DMS79 (cell line): Measurements from ENCODE around the gene LSR.
"Not testable (repeated sequence)": the region's sequence is repeated elsewhere in the genome, so short reads cannot be mapped to it uniquely, and the experiment has no call there.

ENCODE experiments used
- DNase-seq: peaks from one replicate; lab custom pipeline; 2025; lab: John Stamatoyannopoulos, UW

Gene LSR

DNA sequence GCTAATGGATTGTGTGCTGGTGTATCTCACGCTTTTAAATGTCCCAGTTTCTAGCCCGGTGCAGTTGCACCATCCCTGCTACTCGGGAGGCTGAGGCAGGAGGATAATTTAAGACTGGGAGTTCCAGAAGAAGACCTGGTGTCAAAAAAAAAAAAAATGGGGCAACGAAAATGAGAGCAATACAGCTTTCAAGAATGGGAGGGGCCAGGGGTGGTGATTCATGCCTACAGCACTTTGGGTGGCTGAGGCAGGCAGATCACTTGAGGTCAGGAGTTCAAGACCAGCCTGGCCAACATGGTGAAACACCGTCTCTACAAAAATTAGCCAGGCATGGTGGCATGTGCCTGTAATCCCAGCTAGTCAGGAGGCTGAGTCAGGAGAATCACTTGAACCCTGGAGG, 37.3 kb downstream of the LSR start:
- not testable (repeated sequence) for DNase-seq

DNA sequence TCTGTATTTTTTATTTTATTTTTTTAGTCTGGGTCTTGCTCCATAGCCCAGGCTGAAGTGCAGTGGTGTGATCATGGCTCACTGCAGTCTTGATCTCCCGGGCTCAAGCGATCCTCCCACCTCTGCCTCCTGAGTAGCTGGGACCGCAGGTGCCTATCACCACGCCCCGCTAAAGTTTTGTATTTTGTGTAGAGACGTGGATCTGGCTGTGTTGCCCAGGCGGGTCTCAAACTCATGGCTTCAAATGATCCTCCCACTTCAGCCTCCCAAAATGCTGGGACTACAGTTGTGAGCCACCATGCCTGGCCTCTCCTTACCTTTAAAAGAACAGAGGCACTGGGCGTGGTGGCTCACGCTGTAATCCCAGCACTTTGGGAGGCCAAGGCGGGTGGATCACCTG, 38.9 kb downstream of the LSR start:
- DNase-seq, result no peak

DNA sequence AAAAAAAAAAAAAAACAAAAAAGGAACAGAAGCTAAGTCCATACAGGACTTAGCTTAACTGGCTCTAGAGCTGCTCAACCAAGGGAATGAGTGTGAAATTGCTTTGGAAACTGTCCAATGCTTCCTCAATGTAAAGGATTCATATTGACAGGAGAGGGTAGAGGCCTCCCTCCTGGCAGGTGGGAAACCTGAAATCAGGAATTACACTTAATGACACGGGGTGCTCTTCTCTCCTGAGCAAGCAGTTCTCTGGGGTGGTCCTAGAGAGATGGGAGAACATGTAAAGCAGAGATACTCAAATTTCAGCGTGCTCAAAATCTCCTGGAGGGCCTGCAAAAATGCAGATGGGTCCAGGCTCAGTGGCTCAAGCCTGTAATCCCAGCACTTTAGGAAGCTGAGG, 39.5 kb downstream of the LSR start:
- DNase-seq, result no peak

DNA sequence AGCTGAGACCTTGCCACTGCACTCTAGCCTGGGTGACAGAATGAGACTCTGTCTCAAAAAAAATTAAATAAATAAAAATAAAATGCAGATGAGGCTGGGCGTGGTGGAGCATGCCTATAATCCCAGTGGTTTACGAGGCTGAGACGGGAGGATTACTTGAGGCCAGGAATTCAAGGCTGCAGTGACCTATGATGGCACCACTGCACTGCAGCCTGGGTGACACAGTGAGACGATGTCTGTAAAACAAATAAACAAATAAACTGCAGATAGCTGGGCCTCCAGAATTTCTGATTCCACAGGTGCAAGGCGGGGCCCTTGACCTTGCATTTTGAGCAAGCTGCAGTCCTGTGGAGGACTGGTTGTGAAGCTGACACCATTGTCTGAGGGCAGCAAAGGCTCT, 40.1 kb downstream of the LSR start:
- no peak for DNase-seq

DNA sequence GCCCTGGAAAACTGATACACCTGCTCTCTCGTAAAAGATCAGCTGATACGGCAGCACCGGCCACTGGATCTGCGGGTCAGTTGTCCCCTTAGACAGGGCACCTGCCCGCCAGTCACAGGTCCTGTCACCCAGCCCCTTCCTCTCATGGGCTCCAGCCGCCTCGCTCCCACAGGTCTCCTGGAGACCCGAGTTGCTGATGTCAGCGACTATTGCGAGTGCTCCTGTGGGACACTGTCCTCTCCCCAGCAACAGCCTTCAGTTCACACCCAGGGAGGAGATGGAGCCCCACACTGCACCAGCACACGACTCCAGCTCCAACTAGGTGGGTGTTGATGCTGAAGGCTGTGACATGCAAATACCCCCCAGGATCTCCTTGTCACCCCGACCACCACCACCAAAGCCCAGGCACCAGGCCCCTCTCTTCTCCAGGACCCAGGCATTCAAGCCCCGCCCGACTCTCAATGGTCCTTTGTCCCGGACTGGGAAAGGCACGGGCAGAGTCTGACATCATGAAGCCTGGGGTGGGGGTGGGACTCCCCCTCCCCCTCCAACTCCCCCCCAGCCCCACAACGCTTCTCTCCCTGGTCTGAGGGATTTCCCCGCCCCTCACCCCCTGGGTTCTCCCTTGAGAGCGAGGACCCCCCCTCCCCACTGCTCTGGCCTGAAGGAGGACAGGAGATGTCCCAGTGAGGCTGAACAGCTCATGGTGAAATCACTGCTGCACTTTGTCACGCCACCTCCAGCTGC, 41.8 kb downstream of the LSR start:
- DNase-seq, result no peak

DNA sequence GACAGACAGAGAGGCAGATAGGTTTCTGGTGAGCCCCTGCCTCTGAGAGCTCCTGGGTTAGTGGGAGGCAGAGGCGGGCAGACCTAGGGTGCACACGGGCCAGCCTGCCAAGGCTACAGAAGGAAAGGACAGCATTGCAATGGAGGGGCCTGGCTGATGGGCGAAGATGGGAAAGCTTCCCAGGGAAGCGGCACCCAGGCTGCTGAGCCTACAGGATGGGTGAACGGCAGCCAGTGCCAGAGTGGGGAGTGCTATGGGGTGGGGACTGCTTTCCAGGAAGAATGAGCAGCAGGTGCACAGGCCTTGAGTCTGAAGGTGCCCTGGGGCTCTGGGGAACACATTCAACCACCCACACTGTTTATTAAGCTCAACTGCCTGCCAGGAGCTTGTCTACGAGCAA, 42.5 kb downstream of the LSR start:
- no peak for DNase-seq

DNA sequence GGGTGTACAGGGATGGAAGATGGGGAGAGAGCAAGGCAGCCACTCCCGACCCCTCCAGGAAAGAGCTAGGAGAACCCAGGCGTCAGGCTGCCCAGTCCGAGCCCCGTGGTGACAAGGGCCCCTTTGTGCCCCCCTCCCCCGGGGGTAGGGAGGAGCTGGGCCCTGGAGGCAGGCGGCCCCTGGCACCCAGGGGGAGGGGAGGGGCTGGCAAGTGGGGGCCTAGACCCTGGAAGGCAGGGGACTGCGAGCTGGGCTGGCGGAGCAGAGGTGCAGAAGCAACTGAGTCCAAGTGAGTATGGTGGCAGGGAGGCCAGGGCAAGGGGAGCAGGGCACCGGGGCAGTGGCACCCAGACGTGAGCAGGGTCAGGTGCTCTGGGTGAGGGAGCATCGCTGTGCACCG, 43.1 kb downstream of the LSR start, which contains the start of gene MAG:
Gene MAG (plus strand): TSS at position 246 of the 400 bp plus-strand sequence. CDS start 3,248 bp downstream, outside the sequence.
- DNase-seq, result no peak

DNA sequence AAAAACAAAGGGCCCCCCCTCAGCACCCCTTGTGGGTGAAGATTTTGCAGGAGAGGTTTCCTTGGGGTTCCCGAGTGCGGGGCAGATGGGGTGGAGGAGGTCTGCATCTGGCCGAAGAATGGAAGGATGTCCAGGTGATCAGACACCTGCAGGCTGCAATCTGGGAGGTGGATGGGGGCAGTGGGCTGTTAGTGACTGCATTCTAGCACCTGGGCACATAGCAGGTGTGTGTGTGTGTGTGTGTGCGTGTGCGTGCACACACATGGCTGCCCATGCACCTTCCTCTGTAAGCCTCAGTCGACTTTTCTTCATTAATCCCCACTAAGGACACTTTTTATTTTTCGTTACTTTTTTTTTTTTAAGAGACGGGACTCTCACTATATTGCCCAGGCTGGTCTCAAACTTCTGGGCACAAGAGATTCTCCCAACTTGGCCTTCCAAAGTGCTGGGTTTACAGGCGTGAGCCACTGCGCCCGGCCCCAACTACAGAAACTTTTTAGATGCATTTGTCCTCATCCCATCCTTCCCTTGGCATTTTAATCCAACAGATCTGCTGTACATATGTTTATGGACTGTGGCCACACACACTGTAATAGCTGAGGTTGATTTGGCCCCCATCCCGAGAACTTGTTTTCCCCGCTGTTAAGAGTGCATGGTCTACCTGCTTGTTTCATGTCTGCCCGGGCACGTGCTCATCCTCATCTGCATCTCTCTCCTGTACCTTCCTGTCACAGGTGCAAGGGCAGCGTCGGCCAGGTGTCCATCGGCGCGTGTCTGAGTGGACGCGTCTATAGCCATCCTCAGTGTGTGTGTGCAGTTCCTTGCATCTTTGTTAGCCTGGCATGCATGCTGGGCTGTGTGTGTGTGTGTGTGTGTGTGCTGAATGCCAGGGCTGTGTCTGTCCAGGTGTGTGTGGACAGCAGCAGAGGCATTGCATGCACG, 43.9 kb downstream of the LSR start:
- no peak for DNase-seq

DNA sequence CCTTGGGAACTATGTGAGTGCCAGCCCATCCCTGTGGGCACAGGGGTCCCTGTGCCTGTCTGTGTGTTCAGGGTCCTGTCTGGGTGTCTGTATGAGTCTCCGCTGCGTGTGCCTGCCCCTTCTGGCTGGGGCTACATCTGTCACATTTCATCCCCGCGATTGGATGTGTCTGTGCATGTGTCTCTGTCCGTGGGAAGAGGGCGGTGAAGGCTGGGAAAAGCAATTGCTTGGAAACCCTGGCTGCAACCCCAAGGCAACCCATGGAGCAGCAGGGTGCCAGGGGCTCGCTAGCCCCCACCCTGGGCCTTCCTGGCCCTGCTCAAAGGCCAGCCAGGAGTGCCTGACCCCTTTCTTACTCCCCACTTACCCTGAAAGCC, 44.5 kb downstream of the LSR start:
- DNase-seq, result no peak

DNA sequence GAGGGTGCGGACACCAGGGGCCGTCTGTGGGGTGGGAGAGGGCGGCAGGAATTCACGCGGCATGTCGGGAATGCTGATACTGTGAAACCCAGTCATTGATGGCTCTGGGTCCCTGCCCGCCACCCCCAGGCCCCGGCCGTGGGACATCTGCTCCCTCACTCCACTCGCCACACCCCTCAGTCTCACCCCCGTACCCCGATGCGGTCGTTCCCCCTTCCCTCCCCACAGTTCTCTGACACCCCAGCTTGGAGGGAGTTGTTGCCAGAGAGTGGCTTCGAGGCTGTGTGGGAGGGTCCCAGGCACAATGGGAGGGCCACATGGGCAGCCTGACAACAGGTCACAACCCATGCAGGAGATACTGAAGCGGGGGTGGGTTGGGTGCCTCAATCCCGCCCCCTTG, 45.0 kb downstream of the LSR start:
- no peak for DNase-seq

DNA sequence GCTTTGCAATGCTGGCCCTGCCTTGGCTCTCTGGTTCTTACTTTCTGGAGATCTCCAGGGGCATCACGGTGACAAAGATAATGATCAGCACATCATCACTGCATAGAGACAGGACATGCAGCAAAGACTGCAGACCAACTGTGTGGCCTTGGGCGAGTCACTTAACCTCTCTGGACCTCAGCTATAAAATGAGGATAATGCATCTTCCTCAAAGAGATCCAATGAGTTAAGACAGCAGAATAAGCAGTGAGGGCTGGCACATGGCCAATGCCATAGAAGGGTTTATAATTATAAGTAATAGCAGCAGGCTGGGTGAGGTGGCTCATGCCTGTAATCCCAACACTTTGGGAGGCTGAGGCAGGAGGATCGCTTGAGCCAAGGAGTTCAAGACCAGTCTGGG, 45.5 kb downstream of the LSR start:
- DNase-seq, result no peak

DNA sequence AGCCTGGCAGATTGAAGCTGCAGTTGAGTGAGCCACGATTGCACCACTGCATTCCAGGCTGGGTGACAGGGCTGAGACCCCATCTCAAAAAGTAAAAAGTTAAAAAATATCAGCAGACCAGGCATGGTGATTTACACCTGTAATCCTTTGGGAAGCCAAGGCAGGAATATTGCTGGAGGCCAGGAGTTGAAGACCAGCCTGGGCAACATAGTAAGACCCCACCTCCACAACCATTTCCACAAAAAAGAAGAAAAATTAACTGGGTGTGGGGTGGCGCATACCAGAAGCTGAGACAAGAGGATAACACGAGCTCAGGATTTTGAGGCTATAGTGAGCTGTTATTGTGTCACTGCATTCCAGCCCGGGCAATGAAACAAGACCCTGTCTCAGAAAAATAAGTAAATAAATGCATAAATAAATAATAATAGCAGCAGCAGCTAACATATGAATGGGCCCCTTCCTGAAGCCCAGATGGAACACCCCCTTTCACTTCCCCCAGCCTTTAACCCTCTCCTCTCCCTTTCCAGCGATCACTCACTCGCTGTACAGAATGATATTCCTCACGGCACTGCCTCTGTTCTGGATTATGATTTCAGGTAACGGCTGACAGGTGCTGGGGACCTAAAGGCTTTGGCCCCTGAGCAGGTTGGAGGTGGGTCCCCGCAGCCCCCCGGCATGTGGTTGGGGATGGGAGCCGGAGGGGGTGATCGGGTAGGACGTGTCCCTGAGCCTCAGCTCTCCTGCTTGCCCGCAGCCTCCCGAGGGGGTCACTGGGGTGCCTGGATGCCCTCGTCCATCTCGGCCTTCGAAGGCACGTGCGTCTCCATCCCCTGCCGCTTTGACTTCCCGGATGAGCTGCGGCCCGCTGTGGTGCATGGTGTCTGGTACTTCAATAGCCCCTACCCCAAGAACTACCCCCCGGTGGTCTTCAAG, 46.3 kb downstream of the LSR start:
- DNase-seq, result no peak

DNA sequence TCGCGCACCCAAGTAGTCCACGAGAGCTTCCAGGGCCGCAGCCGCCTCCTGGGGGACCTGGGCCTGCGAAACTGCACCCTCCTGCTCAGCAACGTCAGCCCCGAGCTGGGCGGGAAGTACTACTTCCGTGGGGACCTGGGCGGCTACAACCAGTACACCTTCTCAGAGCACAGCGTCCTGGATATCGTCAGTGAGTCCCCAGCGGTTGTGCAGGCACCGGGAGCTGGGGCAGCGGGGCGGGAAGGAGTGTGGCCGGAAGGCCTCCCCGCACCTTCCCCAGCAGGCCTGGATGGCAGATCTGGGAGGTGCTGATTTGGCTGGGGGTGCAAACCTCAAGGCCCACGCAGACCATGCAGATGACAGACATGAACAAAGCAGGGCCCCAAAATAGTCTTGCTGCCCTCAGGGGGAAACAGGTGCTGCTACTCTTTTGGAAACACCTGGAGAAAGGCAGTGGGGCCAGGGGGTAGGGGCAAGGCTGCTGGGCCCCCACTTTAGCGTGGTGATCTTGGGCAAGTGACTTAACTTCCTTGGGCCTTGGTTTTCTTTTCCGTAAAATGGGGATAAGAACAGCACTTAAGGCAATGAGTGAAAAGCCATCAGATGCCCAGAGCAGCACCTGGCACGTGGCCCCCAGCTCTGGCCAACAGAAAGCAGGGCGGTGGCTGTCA, 47.1 kb downstream of the LSR start:
- DNase-seq, result no peak

DNA sequence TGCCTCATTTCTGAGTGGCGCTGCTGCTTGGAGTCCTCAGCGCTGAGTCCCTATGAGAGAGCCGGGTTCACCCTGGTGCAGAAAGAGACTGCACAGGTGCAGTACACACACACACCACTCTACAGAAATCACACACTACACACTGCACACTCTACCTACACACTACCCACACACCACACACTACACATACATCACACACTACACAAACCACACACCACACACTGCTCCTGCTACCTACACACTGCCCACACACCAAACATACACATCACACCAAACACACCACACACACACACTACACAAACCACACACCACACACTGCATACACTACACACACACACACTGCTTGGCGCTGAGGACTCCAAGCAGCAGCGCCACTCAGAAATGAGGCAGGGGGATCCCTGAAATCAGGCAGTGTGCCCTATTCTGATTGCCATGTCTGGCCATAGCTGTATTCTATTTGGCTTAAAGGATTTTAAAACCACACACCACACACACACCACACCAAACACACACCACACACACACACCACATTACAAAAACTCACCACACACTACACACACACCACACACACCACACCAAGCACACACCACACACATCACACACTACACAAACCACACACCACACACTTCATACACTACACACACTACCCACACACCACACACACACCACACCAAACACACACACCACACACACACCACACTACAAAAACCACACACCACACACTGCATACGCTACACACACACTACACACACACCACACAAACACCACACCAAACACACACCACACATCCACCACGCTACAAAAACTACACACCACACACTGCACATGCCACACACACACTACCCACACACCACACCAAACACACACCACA, 48.1 kb downstream of the LSR start:
- no peak for DNase-seq

DNA sequence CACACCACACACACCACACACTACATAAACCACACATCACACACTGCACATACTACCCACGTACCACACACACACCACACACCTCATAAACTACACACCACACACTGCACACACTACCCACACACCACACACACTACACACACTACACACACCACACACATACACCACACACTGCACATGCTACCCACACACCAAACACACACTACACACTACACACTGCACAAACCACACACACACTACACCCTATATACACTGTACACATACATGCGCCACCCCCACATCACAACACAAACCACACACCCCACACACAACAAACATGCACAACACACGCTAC, 48.7 kb downstream of the LSR start:
- DNase-seq, result no peak

DNA sequence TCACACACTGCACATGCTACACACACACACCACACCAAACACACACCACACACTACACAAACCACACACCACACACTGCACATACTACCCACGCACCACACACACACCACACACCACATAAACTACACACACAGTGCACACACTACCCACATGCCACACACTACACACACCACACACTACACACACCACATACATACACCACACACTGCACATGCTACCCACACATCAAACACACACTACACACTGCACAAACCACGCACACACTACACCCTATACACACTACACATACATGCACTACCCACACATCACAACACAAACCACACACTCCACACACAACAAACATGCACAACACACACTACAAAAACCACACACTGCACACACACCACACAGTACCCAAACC, 49.1 kb downstream of the LSR start:
- no peak for DNase-seq

DNA sequence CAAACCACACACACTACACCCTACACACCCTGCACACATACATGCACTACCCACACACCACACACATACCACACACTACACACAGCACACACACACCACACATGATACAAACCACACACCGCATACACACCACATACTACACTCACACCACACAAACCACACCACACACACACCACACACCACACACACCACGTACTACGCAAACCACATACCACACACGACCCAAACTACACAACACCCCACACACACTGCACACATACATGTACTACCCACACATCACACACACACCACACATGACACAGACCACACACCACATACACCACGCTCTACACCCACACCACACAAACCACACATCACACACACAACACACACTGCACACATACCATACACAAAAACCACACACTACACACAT, 49.8 kb downstream of the LSR start:
- DNase-seq, result no peak

DNA sequence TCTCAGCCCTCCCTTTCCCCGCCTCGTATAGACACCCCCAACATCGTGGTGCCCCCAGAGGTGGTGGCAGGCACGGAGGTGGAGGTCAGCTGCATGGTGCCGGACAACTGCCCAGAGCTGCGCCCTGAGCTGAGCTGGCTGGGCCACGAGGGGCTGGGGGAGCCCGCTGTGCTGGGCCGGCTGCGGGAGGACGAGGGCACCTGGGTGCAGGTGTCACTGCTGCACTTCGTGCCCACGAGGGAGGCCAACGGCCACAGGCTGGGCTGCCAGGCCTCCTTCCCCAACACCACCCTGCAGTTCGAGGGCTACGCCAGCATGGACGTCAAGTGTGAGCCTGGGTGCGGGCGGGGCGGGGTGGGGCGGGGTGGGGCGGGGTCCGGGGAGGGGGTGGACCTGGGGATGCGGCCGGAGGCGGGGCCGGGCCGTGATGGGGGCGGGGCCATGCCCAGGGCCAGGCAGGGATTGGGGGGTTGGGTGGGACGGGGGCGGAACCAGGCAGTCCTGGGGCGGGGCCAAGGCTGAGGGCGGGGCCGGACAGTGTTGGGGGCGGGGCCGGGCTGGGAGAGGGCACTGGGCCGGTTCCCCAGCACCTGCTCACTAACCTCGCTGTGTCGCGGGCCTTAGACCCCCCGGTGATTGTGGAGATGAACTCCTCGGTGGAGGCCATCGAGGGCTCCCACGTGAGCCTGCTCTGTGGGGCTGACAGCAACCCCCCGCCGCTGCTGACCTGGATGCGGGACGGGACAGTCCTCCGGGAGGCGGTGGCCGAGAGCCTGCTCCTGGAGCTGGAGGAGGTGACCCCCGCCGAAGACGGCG, 50.9 kb downstream of the LSR start:
- DNase-seq, result no peak

DNA sequence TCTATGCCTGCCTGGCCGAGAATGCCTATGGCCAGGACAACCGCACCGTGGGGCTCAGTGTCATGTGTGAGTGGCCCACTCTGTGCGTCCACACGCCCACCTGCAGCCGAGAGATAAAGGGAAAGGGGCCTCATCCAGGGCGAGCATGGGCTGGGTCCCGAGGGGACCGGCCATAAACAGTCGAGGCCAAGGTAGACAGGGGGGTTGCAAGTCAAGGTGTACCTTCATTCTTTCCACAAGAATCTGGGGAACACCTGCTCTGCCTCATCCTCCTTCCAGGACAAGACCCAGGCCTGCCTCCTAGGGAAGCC, 51.5 kb downstream of the LSR start:
- DNase-seq, result no peak

DNA sequence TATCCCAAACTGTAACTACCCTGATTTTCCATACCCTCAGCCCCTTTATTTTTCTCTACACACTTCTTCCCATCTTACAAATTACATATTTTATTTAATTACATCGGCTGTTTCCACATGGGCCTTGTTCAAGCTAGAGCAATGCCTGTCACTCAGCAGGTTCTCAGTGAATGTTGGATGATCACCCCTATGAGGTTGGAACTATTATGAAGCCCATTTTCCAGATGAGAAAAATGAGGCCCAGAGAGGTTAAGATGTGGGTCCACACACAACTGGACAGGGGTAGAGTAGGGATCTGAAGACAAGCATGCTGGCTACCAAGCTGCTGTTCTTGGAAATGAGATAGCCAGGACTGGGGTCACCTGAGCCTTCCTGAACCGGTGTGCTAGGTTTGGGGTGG, 53.2 kb downstream of the LSR start:
- no peak for DNase-seq
